ENCODE results near the gene PAEP.

GRCh38 chr9:135555910-135556309, 5.6 kb upstream of the PAEP start:
- TF ChIP-seq CTCF (IDR thresholded peaks at IDR 0.05) (no peak), POLR2A (IDR thresholded peaks at IDR 0.05) (no peak)

Data from right lobe of liver (tissue), 4 donors.